Type B pancreatic cell (in vitro differentiated cells): Measurements from ENCODE around the gene PAK6. TPM values are rescaled to one million over a fixed set of nuclear protein-coding genes. Genes with fewer than 3 reads are reported as not detected.

Experiments
- DNase-seq: peaks from one replicate; pipeline ENCODE4 v3.0.0; 2021; ENCODE audit warnings: mixed read lengths; ENCODE audit not compliant: unreplicated experiment; ENCODE audit errors: extremely low spot score
- H3K27ac Mint-ChIP-seq: 2 replicates; pipeline ENCODE4 v1.8.0; 2021; ENCODE audit warnings: mild to moderate bottlenecking, mixed read lengths
- H3K27me3 Mint-ChIP-seq: 2 replicates; pipeline ENCODE4 v1.8.0; 2021; ENCODE audit warnings: mixed read lengths
- H3K36me3 Mint-ChIP-seq: 2 replicates; pipeline ENCODE4 v1.8.0; 2021; ENCODE audit warnings: mixed read lengths
- H3K4me1 Mint-ChIP-seq: one replicate; pipeline ENCODE4 v1.8.0; 2021; ENCODE audit warnings: mixed read lengths; ENCODE audit not compliant: unreplicated experiment
- H3K4me3 Mint-ChIP-seq: 2 replicates; pipeline ENCODE4 v1.8.0; 2021; ENCODE audit warnings: mild to moderate bottlenecking, mixed read lengths
- H3K9me3 Mint-ChIP-seq: 2 replicates; pipeline ENCODE4 v1.8.0; 2021; ENCODE audit warnings: mixed read lengths
- CTCF ChIP-seq: fragments of 200-600 bp; sonication (generic); conservative IDR thresholded peaks from 2 replicates; pipeline ENCODE4 v1.5.0; 2021; ENCODE audit warnings: antibody characterized with exemption, mild to moderate bottlenecking
- total RNA-seq: library from RNA; stranded (reverse); gene quantifications from 2 replicates; pipeline ENCODE4 v1.2.1, GENCODE V29; 2021; ENCODE audit warnings: low replicate concordance

PAK6 gene
- total RNA-seq, 1 donor from 2014 or later: 7.8 TPM

- H3K4me3 Mint-ChIP-seq: peak overlapping the region; percentile 89
Measured at GRCh38 chr15:40325700-40326099, 86.8 kb downstream of the PAK6 start.

More at GRCh38 chr15:40325700-40326099, 86.8 kb downstream of the PAK6 start:
- peaks cover 3% of the 10 kb centered on the region for H3K36me3 Mint-ChIP-seq
- no peaks in the 10 kb centered on the region for H3K9me3 Mint-ChIP-seq
- TF ChIP-seq CTCF: no peak
- H3K4me1 Mint-ChIP-seq: peaks cover 51% of the 10 kb centered on the region
- no peak for DNase-seq
- peaks cover 18% of the 10 kb centered on the region for H3K27me3 Mint-ChIP-seq
- no peak overlapping the region for H3K27ac Mint-ChIP-seq

Other genes starting within 250 kb of the PAK6 start
- gene SRP14, start 199.9 kb upstream of the PAK6 start, total RNA-seq: 176 and 235 TPM in 2 replicates
- 60.9 and 112 TPM in 2 replicates for gene BMF, start 130.2 kb upstream of the PAK6 start, total RNA-seq
- gene BUB1B, start 78.0 kb upstream of the PAK6 start, total RNA-seq: 21.8 and 69.5 TPM in 2 replicates
- gene ANKRD63, start 44.0 kb downstream of the PAK6 start, total RNA-seq: 0.98 and 1.5 TPM in 2 replicates
- gene PLCB2, start 68.9 kb downstream of the PAK6 start, total RNA-seq: 0.71 and 5.8 TPM in 2 replicates
- gene INAFM2, start 84.6 kb downstream of the PAK6 start, total RNA-seq: 12.3 and 23.6 TPM in 2 replicates
- gene CCDC9B, start 101.9 kb downstream of the PAK6 start, total RNA-seq: 1.6 and 2.4 TPM in 2 replicates
- gene PHGR1, start 112.0 kb downstream of the PAK6 start, total RNA-seq: 5.6 and 15.8 TPM in 2 replicates
- gene DISP2, start 119.2 kb downstream of the PAK6 start, total RNA-seq: 1.5 and 1.8 TPM in 2 replicates
- 24.1 and 52.2 TPM in 2 replicates for gene KNSTRN, start 143.7 kb downstream of the PAK6 start, total RNA-seq
- 31.9 and 86.6 TPM in 2 replicates for gene IVD, start 166.7 kb downstream of the PAK6 start, total RNA-seq
- 21.6 and 24.8 TPM in 2 replicates for gene BAHD1, start 201.9 kb downstream of the PAK6 start, total RNA-seq
- gene CHST14, start 231.9 kb downstream of the PAK6 start, total RNA-seq: 12.7 and 24.2 TPM in 2 replicates